A673 (cell line): ENCODE data around the gene DLX2. TPM values are rescaled to one million over a fixed set of nuclear protein-coding genes. Genes with fewer than 3 reads are reported as not detected.

ENCODE experiments used
- BruUV-seq: library from RNA; stranded (reverse); fragments of 400-500 nt; replicated peaks from 2 replicates; lab custom pipeline; 2021; lab: Mats Ljungman, UMichigan
- CTCF ChIA-PET: fragments of 300-600 bp; sonication (Branson Sonifier 250); formaldehyde crosslinking; loops from one replicate; lab custom pipeline; 2022; ENCODE audit warnings: antibody characterized with exemption; lab: Charles Lee
- POLR2A ChIA-PET: fragments of 300-600 bp; sonication (Branson Sonifier 250); formaldehyde crosslinking; loops from one replicate; lab custom pipeline; 2022; ENCODE audit warnings: antibody characterized with exemption; ENCODE audit not compliant: low non-redundant PET; lab: Charles Lee
- DNase-seq: peaks from one replicate; pipeline ENCODE4 v3.0.0-alpha.2; 2015; ENCODE audit warnings: low spot score
- H3K27ac ChIP-seq: fragments of 200-600 bp; sonication (generic); 2 replicates; pipeline ENCODE4 v1.5.1; 2016; ENCODE audit warnings: mixed run types, low read depth, mild to moderate bottlenecking, mixed read lengths, antibody characterized with exemption, low read length; ENCODE audit not compliant: poor library complexity, severe bottlenecking
- H3K27me3 ChIP-seq: fragments of 200-600 bp; sonication (generic); replicated peaks from 2 replicates; pipeline ENCODE4 v1.6.1; 2017; ENCODE audit warnings: mixed run types, low read depth, mild to moderate bottlenecking, mixed read lengths, antibody characterized with exemption, low read length; ENCODE audit not compliant: insufficient read depth, poor library complexity
- H3K36me3 ChIP-seq: fragments of 200-600 bp; sonication (generic); 2 replicates; pipeline ENCODE4 v1.6.1; 2016; ENCODE audit warnings: mixed run types, mild to moderate bottlenecking, mixed read lengths, antibody characterized with exemption, low read length; ENCODE audit not compliant: insufficient read depth, poor library complexity, severe bottlenecking
- H3K4me1 ChIP-seq: fragments of 200-600 bp; sonication (generic); 2 replicates; pipeline ENCODE4 v1.6.1; 2017; ENCODE audit warnings: mixed run types, mild to moderate bottlenecking, mixed read lengths, antibody characterized with exemption, low read length; ENCODE audit not compliant: insufficient read depth, poor library complexity, severe bottlenecking
- H3K4me3 ChIP-seq: fragments of 200-600 bp; sonication (generic); 2 replicates; pipeline ENCODE4 v1.5.1; 2016; ENCODE audit warnings: low read depth, mixed run types, mild to moderate bottlenecking, mixed read lengths, low read length; ENCODE audit not compliant: poor library complexity, severe bottlenecking
- H3K9me3 ChIP-seq: fragments of 200-600 bp; sonication (generic); 2 replicates; pipeline ENCODE4 v1.6.1; 2016; ENCODE audit warnings: mixed run types, low read depth, mild to moderate bottlenecking, mixed read lengths, antibody characterized with exemption, low read length; ENCODE audit not compliant: poor library complexity, severe bottlenecking
- CTCF ChIP-seq: fragments of 300-800, 200-600 bp; sonication (generic); conservative IDR thresholded peaks from 2 replicates; pipeline ENCODE4 v1.5.1; 2017; ENCODE audit warnings: low read depth, mild to moderate bottlenecking, antibody characterized with exemption, low read length, moderate library complexity, mixed read lengths
- EZH2 ChIP-seq: fragments of 200-600 bp; sonication (generic); IDR thresholded peaks from 2 replicates; pipeline ENCODE4 v1.6.1; 2017; ENCODE audit warnings: borderline replicate concordance, low read depth, mild to moderate bottlenecking, mixed read lengths, antibody characterized with exemption, low read length; ENCODE audit not compliant: poor library complexity, severe bottlenecking
- intact Hi-C: fragments of 100-400 bp; cut with micrococcal nuclease; formaldehyde crosslinking; loops from one replicate; pipeline ENCODE4 v1.10.0; 2022; ENCODE audit not compliant: unreplicated experiment
- total RNA-seq: library from RNA; stranded (reverse); gene quantifications from 2 replicates; pipeline ENCODE4 v1.2.3, GENCODE V29; 2021

The DLX2 gene
- total RNA-seq, 1 experiment from 2014 or later, result 20.4 TPM

GRCh38 chr2:172080641-172081220 is 22.0 kb downstream of the DLX2 start:
- Histone ChIP-seq H3K27ac (no peak overlapping the region), H3K4me1 (peaks cover 15% of the 10 kb centered on the region), H3K36me3 (no peaks in the 10 kb centered on the region), H3K27me3 (no peaks in the 10 kb centered on the region), H3K4me3 (no peak overlapping the region), H3K9me3 (no peaks in the 10 kb centered on the region)
- ChIA-PET POLR2A (no interaction called here), CTCF (no interaction called here)
- intact Hi-C loops, result no loop called here
- TF ChIP-seq EZH2 (no peak), CTCF (no peak)
- no TSS peak for BruUV-seq
- no peak for DNase-seq

GRCh38 chr2:172079838-172080640 is 22.7 kb downstream of the DLX2 start:
- no TSS peak for BruUV-seq
- TF ChIP-seq EZH2, result no peak
- TF ChIP-seq CTCF, result no peak
- Histone ChIP-seq H3K4me1 (peaks cover 20% of the 10 kb centered on the region), H3K4me3 (no peak overlapping the region), H3K27me3 (no peaks in the 10 kb centered on the region), H3K27ac (no peak overlapping the region), H3K9me3 (no peaks in the 10 kb centered on the region), H3K36me3 (no peaks in the 10 kb centered on the region)
- CTCF ChIA-PET, result no interaction called here
- POLR2A ChIA-PET, result no interaction called here
- DNase-seq, result peak; percentile 49
- intact Hi-C loops, result no loop called here

- Histone ChIP-seq H3K4me3 (no peak overlapping the region), H3K27ac (no peak overlapping the region), H3K9me3 (no peaks in the 10 kb centered on the region), H3K36me3 (no peaks in the 10 kb centered on the region), H3K4me1 (peaks cover 27% of the 10 kb centered on the region), H3K27me3 (no peaks in the 10 kb centered on the region)
- DNase-seq, result no peak
- no TSS peak for BruUV-seq
- intact Hi-C loops, result no loop called here
- POLR2A ChIA-PET, result no interaction called here
- CTCF ChIA-PET, result no interaction called here
- TF ChIP-seq EZH2 (no peak), CTCF (no peak)
Observed at GRCh38 chr2:172079416-172079815, 23.3 kb downstream of the DLX2 start.
